Measurements from ENCODE around the gene FNIP2. TPM values are rescaled to one million over a fixed set of nuclear protein-coding genes. Genes with fewer than 3 reads are reported as not detected.

The FNIP2 gene
- polyA plus RNA-seq, 1 of the 3 experiments (the other 2 are of a cell fraction), result 0.97 TPM

GRCh38 chr4:158811216-158811540 lies 42.4 kb downstream of the FNIP2 start:
- H3K9ac ChIP-seq, result peak overlapping the region; percentile 77; the same call in 1 of the 2 replicates
- H3K36me3 ChIP-seq (replicated peaks in 1 of 2; ENCODE audit: control insufficient read depth in 1 of 2, insufficient read depth in 2 of 2, low read length in 1 of 2), result no peaks in the 10 kb centered on the region
- ChIA-PET POLR2A (no interaction called here), CTCF (no interaction called here)
- H2AFZ ChIP-seq (ENCODE audit: low read depth), result no peak overlapping the region
- H3K4me3 ChIP-seq (ENCODE audit: low read depth in 2 of 2, low read length in 1 of 2), result no peak overlapping the region
- H3K79me2 ChIP-seq (ENCODE audit: insufficient read depth), result peaks cover 31% of the 10 kb centered on the region
- DNase-seq, result no peak
- H3K4me1 ChIP-seq (ENCODE audit: control insufficient read depth in 1 of 2, insufficient read depth in 2 of 2, low read depth in 1 of 2, low read length in 1 of 2), result peaks cover 11 to 12% of the 10 kb centered on the region in 2 experiments; a peak in 3 of 4 replicates
- TF ChIP-seq REST (IDR thresholded peaks at IDR 0.05; ENCODE audit: low read depth, low read length) (no peak), EP300 (IDR thresholded peaks at IDR 0.05; ENCODE audit: borderline replicate concordance in 1 of 2, low read depth in 1 of 2, low read length in 1 of 2) (no peak), NFIC (IDR thresholded peaks at IDR 0.05; ENCODE audit: borderline replicate concordance) (no peak), RFX5 (IDR thresholded peaks at IDR 0.05; ENCODE audit: low read length) (no peak)
- H3F3A ChIP-seq (replicated peaks; ENCODE audit: insufficient read depth), result peaks cover 30% of the 10 kb centered on the region
- no peaks in the 10 kb centered on the region for H4K20me1 ChIP-seq (ENCODE audit: insufficient read depth)
- H3K4me2 ChIP-seq, result peak overlapping the region; percentile 69; the same call in 1 of the 2 replicates
- H3K27ac ChIP-seq (ENCODE audit: low read depth in 2 of 2, low read length in 1 of 2), result peak overlapping the region; percentile 71 to 99; a peak in 3 of 4 replicates
- H3K27me3 ChIP-seq (ENCODE audit: insufficient read depth), result no peaks in the 10 kb centered on the region
- no peaks in the 10 kb centered on the region for H3K9me2 ChIP-seq
- H3K9me3 ChIP-seq, result no peaks in the 10 kb centered on the region

DNA sequence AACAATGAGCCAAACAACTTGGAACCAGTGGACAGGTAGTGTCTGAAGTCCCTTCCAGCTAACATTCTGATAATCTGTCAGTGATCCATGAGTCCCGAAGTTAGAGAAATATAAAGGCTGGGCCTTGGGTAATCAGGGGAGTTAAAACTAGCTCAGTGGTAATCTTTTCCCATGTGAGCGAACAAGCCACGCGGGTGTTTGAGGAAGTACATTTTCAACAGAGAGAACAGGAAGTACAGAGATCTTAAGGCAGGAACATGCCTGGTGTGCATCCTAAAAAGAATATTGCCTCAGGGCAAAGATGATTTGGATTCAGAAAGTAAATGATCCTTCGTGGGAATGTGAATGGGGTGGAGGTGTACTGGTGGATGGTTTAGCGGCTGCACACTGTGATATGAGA lies 42.9 kb downstream of the FNIP2 start:
- no peak overlapping the region for H2AFZ ChIP-seq (ENCODE audit: low read depth)
- H3K27me3 ChIP-seq (ENCODE audit: insufficient read depth), result no peaks in the 10 kb centered on the region
- no peaks in the 10 kb centered on the region for H4K20me1 ChIP-seq (ENCODE audit: insufficient read depth)
- no peak for DNase-seq
- H3K36me3 ChIP-seq (replicated peaks in 1 of 2; ENCODE audit: control insufficient read depth in 1 of 2, insufficient read depth in 2 of 2, low read length in 1 of 2), result no peaks in the 10 kb centered on the region
- no peak for TF ChIP-seq SMC3 (IDR thresholded peaks at IDR 0.05; ENCODE audit: low read depth, low read length)
- TF ChIP-seq, protein P1, sequence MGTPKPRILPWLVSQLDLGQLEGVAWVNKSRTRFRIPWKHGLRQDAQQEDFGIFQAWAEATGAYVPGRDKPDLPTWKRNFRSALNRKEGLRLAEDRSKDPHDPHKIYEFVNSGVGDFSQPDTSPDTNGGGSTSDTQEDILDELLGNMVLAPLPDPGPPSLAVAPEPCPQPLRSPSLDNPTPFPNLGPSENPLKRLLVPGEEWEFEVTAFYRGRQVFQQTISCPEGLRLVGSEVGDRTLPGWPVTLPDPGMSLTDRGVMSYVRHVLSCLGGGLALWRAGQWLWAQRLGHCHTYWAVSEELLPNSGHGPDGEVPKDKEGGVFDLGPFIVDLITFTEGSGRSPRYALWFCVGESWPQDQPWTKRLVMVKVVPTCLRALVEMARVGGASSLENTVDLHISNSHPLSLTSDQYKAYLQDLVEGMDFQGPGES (IDR thresholded peaks at IDR 0.05; ENCODE audit: low read depth, low read length), result no peak
- no peak for TF ChIP-seq RFX5 (IDR thresholded peaks at IDR 0.05; ENCODE audit: low read length)
- no peak for TF ChIP-seq YY1 (IDR thresholded peaks at IDR 0.05; ENCODE audit: low read depth)
- TF ChIP-seq RCOR1 (IDR thresholded peaks at IDR 0.05; ENCODE audit: low read length), result no peak
- peaks cover 10 to 11% of the 10 kb centered on the region in 2 experiments; a peak in 3 of 4 replicates for H3K4me1 ChIP-seq (ENCODE audit: control insufficient read depth in 1 of 2, insufficient read depth in 2 of 2, low read depth in 1 of 2, low read length in 1 of 2)
- H3K4me2 ChIP-seq, result no peak overlapping the region
- ChIA-PET POLR2A (no interaction called here), CTCF (interaction anchor here (0.6 kb wide), 1 partner anchor 10 kb away, joined by 3 read pairs; no protein-coding TSS in a partner anchor)
- peaks cover 30% of the 10 kb centered on the region for H3F3A ChIP-seq (replicated peaks; ENCODE audit: insufficient read depth)
- H3K9me3 ChIP-seq, result no peaks in the 10 kb centered on the region
- WGBS (ENCODE audit: low lambda C conversion rate), result 91% methylated on average over 6 of the region's 6 CpGs
- H3K9me2 ChIP-seq, result no peaks in the 10 kb centered on the region
- H3K4me3 ChIP-seq (ENCODE audit: low read depth in 2 of 2, low read length in 1 of 2), result no peak overlapping the region
- H3K79me2 ChIP-seq (ENCODE audit: insufficient read depth), result peaks cover 34% of the 10 kb centered on the region
- peak overlapping the region in 1 of 2 experiments; percentile 99; a peak in 3 of 4 replicates for H3K27ac ChIP-seq (ENCODE audit: low read depth in 2 of 2, low read length in 1 of 2)
- peak overlapping the region; percentile 77; the same call in 1 of the 2 replicates for H3K9ac ChIP-seq

Measured in SK-N-SH (cell line).